Measurements from ENCODE around the gene CDH11. TPM values are rescaled to one million over a fixed set of nuclear protein-coding genes. Genes with fewer than 3 reads are reported as not detected.

Gene CDH11
- total RNA-seq, 1 donor from 2014 or later, result 94.1 TPM

- intact Hi-C loops (cut with DNase I), result no loop called here
- Histone ChIP-seq H3K9me3 (no peaks in the 10 kb centered on the region), H3K27me3 (ENCODE audit: low read depth) (no peaks in the 10 kb centered on the region), H3K36me3 (no peaks in the 10 kb centered on the region), H3K27ac (no peak overlapping the region), H3K4me1 (no peaks in the 10 kb centered on the region), H3K4me3 (no peak overlapping the region)
- no peak for TF ChIP-seq CTCF (IDR thresholded peaks at IDR 0.05)
- DNase-seq (no peak), ATAC-seq (no peak)
These were observed 140.1 kb downstream of the CDH11 start for GRCh38 chr16:64981568-64982281.

DNA sequence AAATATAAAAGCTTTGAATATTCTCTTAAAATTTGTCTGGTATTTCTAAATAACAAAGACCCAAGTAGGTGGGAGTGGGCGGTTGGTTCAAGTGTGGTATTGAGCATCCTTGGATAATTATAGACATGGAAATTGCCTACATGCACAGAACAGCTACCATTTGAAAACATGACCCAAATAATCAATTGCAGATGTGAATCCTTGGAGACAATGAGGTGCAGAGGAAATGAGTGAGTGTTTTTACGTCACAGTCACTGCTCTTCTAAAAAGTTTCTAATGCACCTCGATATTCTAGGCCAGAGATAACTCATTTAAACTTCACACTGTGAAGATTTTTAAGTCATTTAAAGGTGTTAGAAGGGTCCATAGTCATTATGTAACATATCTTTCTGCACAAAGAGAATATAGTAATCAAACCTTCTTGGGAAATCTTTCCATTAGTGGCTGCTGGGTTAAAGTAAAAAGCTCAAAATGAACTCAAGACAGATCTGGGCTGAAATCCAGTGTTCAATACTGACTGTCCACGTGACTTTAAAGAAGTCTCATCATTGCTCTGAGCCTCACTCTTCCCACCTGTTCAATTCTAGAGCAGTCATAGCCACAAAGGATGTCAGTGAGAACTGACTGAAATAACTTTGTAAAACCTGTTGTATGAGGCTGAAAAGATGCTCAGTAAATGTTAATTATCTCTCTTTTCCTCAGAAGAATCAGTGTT is 144.5 kb downstream of the CDH11 start:
- intact Hi-C loops (cut with DNase I), result no loop called here
- H3K36me3 ChIP-seq, result no peaks in the 10 kb centered on the region
- TF ChIP-seq CTCF (IDR thresholded peaks at IDR 0.05), result no peak

GRCh38 chr16:64975821-64976220 is 146.0 kb downstream of the CDH11 start:
- Histone ChIP-seq H3K27me3 (ENCODE audit: low read depth) (no peaks in the 10 kb centered on the region), H3K36me3 (peaks cover 14% of the 10 kb centered on the region), H3K27ac (no peak overlapping the region), H3K4me1 (no peaks in the 10 kb centered on the region), H3K4me3 (no peak overlapping the region), H3K9me3 (no peaks in the 10 kb centered on the region)
- DNase-seq, result no peak
- intact Hi-C loops (cut with DNase I), result no loop called here
- TF ChIP-seq CTCF (IDR thresholded peaks at IDR 0.05), result no peak
- ATAC-seq, result no peak

More for the DNA sequence above, 144.5 kb downstream of the CDH11 start:
- no peak for DNase-seq
- Histone ChIP-seq H3K27me3 (ENCODE audit: low read depth) (no peaks in the 10 kb centered on the region), H3K4me3 (no peak overlapping the region), H3K27ac (no peak overlapping the region), H3K4me1 (no peaks in the 10 kb centered on the region), H3K9me3 (no peaks in the 10 kb centered on the region)
- no peak for ATAC-seq

GRCh38 chr16:64974381-64974780 is 147.5 kb downstream of the CDH11 start:
- TF ChIP-seq CTCF (IDR thresholded peaks at IDR 0.05), result no peak
- Histone ChIP-seq H3K4me1 (no peaks in the 10 kb centered on the region), H3K27me3 (ENCODE audit: low read depth) (no peaks in the 10 kb centered on the region), H3K27ac (no peak overlapping the region), H3K36me3 (peaks cover 22% of the 10 kb centered on the region), H3K4me3 (no peak overlapping the region), H3K9me3 (no peaks in the 10 kb centered on the region)
- DNase-seq (no peak), ATAC-seq (no peak)
- intact Hi-C loops (cut with DNase I), result no loop called here

GRCh38 chr16:64973171-64973570 is 148.7 kb downstream of the CDH11 start:
- no peak overlapping the region for H3K4me3 ChIP-seq
- ATAC-seq (no peak), DNase-seq (no peak)
- no peaks in the 10 kb centered on the region for H3K4me1 ChIP-seq
- H3K36me3 ChIP-seq, result peaks cover 22% of the 10 kb centered on the region
- intact Hi-C loops (cut with DNase I), result no loop called here
- no peaks in the 10 kb centered on the region for H3K27me3 ChIP-seq (ENCODE audit: low read depth)
- H3K27ac ChIP-seq, result no peak overlapping the region
- no peaks in the 10 kb centered on the region for H3K9me3 ChIP-seq
- TF ChIP-seq CTCF (IDR thresholded peaks at IDR 0.05), result no peak

All from lower lobe of right lung (tissue), 2 donors.